Caki2 (cell line): Measurements from ENCODE around the gene SH3GLB2. TPM values are rescaled to one million over a fixed set of nuclear protein-coding genes. Genes with fewer than 3 reads are reported as not detected.

Experiments used
- DNase-seq: peaks from one replicate; pipeline ENCODE4 v3.0.0-alpha.2; 2015; ENCODE audit warnings: low read depth
- in situ Hi-C: cut with HindIII; loops from 2 replicates; pipeline ENCODE4 v1.10.0; 2016; ENCODE audit warnings: low sequenced_read_pairs, low pct_unique_long_range_greater_than_20kb, mixed read lengths
- total RNA-seq: library from RNA; depleted of rRNA; stranded (reverse); fragments of >200 nt; shearing (Covaris generic); gene quantifications from 2 replicates; pipeline ENCODE4 v1.2.3, GENCODE V29; 2014; ENCODE audit warnings: low replicate concordance

SH3GLB2 gene
- total RNA-seq, 1 experiment from 2014 or later: 60.5 TPM

DNA sequence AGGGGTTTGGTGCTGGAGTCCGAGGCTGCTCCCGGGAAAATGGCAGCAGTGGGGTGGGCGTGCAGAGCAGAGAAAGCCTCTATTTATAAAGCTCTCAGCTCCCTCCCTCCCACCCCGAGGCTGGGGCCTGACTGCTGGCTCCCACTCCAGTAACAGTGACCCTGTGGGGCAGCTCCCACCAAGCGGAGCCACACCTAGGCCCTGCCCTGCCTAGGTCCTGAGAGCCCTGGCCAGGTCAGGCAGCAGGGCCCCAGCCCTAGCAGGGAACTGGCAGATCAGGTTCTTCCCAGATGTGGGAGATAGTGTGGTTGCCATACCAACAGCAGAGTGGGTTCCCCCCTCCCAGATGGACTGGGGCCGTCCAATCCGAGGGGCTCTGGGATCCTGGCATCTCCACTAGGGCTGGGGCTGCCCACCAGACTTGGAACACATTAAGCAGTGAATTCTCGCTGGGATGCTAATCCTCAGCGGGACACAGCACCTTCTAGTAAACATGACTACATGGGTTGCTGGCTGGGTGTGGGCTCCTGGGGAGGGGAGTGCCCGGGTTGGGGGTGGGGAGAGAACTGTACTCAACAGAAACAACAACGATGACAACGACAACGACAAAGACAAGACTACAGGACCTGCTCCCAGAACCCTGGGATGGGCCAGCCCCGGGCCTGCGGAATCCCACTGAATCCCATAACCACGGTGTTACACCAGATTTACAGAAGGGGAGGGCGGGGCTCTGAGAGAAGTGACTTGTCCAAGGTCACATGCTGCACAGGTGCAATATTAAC lies 1.5 kb downstream of the SH3GLB2 start:
- in situ Hi-C loops: no loop called here
- no peak for DNase-seq

DNA sequence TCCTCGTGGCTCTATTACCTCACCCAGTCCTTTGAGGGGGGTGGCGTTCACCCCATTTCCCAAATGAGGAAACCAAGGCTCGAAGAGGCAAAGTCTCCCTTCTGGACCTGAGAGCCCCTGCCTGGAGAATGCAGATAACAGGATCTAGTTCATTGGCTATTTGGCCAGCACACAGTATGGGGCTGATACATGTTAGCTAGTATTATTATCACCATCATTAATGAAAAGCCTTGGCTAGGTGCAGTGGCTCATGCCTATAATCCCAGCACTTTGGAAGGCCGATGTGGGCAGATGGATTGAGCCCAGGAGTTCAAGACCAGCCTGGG lies 4.3 kb downstream of the SH3GLB2 start:
- in situ Hi-C loops: no loop called here
- no peak for DNase-seq

DNA sequence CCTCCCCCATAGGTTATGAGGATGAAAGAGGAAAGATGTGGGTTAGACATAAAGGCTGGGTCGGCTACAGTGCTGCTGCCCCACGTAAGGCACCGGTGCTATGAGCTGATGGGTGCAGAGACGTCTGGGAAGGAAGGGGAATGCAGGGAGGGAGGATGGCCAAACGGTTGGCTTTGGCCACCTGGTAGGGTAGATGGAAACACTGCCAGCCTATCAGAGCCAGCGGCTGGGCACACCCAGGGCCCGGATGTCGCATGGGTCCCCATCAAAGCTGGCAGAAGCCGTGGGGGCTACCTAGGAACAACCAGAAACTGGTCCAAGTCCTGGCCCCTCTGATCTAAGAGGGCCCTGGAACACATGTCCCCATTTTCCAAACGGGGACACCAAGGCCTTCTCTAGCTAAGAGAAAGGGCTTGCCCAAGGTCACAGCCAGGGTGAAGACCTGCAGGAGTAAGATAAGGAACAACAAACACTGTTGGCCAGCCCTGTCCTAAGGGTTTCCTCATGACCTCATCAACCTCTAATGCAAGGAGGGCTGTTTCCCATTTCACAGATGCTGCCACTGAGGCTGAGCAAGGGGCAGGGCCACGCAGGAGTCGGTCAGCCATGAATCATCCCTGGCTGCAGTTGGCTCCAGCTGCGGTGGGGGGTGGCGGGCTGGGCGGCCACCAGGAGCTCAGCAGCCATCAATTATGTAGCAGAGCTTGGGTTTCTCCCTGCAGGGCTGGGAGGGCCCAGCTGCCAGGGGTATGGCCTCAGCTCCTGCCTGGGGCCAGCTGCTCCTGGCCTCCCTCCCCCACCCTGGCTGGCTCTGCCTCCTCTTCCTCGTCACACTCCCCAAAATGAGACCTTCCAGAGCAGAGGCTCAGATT lies 4.9 kb downstream of the SH3GLB2 start:
- in situ Hi-C loops: no loop called here
- peak; percentile 63 for DNase-seq

DNA sequence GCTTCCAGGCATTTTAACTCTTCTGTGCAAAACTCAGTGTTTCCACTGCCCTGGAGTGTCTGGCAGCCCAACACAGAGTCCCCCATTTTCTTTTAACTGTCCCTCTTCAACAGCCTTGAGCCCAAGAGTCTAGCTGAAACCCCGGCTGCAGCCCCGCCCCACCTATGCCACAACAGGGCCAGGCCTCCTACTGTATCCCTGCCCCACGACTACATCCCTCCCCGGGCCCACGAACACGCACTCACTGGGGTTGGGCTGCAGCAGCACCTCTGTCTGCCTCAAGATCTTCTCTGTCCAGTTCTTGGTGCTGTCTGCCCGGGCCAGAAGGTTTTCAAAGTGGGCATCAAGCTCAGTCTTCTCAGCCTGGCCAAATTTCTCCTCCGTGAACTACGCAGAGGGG lies 6.1 kb downstream of the SH3GLB2 start:
- in situ Hi-C loops: no loop called here
- no peak for DNase-seq

DNA sequence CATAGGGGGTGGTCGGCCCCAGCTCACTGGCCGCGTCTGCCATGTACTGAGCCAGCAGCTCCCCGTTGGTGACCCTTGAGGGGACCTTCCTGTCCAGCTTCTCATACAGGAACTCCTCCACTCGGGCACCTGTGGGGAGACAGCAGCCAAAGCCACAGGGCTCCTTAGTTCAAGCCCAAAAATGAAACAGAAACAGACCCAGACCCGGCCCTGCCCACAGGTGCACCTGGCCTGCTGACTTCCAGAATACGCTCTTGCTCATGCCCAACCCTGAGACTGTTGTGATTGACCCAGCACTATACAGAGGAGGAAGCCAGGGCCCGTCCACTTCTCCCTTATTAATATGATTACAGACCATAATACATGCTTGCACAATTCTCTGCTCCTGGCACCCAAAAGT lies 7.0 kb downstream of the SH3GLB2 start:
- in situ Hi-C loops: no loop called here
- no peak for DNase-seq

DNA sequence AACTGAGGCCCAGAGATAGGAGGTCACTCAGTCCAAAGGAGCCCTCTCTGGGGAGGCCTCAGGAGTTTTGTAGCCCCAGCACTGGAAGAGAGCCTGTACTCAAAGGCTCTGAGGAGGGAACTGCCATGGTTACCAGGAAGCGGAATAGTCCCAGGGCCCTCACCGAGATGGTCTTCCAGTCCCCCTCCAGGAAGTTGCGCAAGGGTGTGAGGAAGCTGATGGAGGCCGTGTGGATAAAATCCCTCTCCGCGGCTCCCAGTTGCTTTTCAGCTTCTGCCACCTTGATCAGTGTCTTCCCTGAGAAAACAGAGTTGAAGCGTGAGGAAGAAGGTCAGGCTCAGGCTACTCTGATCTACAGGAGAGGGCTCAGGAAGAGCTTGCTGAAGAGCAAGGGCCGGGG lies 13.5 kb downstream of the SH3GLB2 start:
- in situ Hi-C loops: no loop called here

DNA sequence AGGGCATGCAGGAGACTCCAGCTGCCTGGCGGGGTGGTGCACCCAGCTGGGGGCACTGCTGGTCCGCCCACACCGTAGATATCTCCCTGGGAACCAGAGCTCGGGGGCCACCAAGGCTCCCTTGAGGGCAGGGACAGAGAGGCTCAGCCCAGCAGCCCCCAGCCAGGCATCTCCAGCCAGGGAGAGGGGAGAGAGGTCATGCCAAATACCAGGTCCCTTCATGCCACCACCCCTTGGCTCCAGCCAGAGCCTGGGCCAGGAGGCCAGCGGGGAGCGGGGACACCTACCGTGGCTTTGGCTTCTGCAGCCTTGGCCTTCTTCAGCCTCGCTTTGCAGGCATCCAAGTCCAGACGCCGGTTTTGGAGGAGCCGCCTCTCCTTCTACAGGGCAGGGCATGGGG lies 14.0 kb downstream of the SH3GLB2 start:
- in situ Hi-C loops: no loop called here
- no peak for DNase-seq

More for the DNA sequence above, 13.5 kb downstream of the SH3GLB2 start:
- DNase-seq: no peak

DNA sequence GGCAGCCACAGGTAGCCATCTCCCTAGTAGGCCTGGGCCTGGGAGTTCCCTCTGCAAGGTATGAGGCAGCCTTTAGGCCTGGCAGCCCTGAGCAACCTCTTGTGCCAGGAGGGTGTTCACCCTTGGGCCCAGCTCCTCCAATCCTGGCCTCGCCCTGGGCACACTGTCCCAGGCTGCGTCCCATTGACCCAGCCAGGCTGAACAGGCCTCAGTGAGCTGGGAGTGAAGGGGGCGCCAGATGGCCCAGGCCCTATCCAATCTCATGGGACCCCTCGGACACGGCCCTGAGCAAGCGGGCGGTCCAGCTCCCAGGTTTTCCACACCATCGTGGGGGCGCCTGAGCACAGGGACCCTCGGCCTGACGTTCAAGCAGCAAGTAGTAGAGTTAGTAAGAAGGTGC lies 14.5 kb downstream of the SH3GLB2 start:
- DNase-seq: no peak
- in situ Hi-C loops: no loop called here

DNA sequence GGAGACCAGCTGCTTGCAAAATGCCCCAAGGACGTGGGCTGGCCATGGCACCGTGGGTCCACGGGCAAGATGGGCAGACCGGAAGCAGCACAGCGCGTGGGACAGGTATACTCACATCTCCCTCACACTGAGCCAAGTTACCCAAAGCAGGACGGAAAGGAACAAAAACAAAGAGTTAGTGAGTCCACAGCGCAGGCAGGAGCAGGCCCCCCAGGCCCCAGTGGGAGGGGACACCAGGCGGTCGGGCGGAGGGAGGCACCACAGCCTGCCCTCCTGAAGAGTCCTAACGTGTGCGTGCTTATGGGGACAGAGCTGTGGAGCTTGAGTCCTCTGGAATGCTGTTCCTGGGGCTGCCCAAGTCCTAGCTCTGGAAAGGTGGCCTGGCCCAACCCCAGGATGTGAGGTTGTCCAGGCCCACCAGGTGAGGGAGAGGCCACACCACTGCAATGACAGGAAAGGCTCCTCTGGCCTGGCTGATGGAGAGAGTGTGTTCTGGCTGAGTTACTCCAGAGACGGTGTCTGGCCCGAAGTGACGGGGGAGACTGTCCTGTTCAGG lies 15.2 kb downstream of the SH3GLB2 start:
- no peak for DNase-seq
- in situ Hi-C loops: no loop called here

DNA sequence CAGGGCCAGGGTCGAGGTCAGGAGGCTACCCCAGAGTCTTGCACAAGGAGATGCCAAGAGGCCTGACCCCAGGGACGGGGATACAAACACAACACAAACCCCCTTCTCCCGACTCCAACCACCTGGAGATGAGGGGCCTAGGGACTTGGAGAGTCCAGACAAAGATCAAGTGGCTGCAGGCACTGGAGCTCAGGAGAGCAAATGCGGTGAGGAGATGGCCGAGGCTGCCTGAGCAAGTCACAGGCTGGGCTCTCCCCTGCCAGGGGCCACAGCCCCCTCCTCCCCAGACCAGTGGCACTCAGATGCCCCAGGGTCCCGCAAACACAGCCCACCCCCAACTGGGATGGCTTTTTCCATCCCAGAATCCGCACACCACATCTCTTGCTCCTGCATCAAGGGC lies 15.8 kb downstream of the SH3GLB2 start:
- DNase-seq: no peak
- in situ Hi-C loops: no loop called here

DNA sequence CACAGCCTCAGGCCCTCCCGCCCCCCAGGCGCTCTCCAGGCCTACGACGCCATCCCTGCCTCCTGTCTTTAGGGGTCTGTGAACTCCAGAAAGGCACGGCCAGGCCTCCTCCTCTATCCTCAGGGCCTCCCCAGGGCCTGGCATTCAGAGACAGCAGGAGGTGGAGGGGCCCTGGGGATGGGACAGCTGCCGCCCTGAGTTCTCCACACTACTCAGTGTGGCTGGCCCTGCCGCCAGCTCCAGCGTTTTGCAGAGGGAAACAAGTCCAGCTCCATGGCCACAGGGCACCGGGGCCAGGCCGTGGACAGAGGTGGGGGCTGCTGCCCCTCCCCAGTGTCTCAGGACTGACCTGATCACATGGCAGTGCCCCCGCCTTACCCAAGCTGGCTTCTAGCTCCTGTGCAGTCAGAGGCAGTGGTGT lies 16.4 kb downstream of the SH3GLB2 start:
- in situ Hi-C loops: no loop called here
- no peak for DNase-seq

DNA sequence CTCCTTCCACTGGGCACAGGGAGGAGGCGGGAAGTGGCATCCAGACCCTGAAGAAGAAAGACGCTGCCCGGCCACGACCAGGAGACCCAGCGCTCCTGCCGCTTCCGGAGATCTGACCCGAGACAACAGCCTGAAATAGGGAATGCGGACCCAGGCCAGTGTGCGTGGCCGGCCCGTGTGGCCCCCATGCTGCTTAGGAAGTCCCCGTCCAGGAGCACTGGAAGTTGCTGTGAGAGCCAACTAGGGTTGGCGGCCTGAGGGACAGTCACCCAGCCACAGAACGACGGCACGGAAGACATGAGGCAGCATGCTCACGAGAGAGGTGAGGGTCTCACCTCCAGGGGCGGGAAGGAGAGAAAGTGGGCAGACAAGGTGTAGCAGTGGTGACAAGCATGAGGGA lies 17.0 kb downstream of the SH3GLB2 start:
- in situ Hi-C loops: no loop called here
- no peak for DNase-seq

DNA sequence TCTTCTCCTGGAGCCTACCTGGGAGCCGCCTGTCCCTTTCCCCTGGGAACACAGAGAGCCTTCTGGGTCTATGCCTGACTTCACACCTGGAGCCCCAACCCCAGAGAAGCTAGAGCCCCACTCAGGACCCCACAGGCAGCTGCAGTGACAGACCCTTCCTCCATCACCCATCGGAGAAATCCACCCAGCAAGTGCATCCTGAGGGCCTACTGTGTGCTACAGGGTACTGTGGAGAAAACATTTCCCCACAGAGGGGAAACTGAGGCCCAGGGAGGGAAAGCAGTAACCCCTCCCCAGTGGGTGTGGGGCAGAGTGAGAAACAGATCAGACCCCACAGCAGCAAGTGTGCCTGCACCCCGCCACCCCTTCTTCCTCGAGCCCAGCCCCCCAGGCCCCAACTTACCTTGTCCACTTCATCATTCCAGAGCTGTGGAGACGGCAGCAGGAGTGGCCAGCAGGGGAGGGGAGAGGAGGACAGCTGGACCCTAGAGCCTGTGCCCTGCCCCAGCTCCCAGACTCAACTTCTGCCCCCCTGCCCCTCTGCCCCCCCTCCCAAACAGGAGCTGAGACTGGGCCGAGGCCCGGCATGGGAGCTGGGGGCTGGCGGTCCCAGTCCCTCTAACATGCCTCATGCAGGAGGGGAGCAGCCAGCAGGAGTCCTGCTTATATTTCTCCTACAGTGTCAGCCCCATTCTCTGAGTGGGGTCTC lies 17.7 kb downstream of the SH3GLB2 start:
- DNase-seq: no peak
- in situ Hi-C loops: no loop called here

DNA sequence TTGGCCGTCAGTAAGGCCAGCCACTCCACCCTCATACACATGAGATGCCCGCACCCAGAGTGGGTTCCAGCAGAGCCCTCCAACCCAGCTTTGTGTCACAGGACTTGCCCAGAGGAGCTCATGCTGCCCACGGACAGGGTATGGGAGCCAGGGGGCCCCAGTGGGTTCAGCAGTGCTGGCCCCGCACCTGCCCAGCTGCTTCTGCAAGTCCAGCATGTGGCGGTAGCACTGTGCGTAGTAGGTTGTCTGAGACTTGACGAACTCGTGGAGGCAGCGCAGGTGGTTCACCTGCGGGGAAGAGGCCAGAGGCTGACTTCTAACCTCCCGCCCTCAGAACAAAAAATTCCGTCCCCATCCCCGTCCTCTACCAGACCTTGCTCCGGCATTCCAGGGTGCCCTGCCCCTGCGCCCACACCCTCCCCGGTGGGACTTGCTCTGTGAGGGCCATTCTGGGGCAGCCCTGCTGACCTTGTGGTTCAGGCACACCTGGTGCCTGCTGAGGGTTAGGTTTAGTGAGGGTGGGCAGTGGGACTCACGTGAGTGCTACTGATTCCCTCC lies 18.5 kb downstream of the SH3GLB2 start:
- no peak for DNase-seq
- in situ Hi-C loops: no loop called here

DNA sequence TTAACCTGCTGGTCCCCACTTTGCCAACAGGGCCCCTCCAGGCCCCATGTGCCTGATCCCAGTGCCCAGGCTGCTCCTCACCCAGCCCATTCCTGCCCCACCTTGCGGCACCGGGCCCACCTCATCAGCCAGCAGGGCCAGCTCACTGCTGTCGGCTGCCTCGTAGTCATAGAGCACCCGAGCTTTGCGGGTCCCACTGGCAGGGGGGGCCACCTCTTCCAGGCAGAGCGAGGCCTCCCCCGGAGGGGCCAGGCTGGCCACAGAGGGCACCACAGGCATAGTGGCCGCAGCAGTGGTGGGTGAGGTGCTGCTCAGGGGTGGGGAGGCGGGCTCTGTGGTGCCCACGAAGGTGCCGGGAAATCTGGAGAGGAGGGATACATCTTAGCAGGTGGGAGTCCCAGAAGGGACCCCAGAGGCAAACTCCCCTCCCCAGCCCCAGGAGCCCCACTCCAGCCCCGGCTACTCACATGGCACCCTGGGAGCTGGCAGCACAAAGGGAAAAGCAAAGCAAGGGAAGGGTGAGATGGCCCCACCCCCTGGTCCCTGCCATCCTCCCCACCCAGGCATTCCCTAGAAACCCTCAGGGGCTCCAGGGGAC lies 19.0 kb downstream of the SH3GLB2 start:
- in situ Hi-C loops: no loop called here
- no peak for DNase-seq

DNA sequence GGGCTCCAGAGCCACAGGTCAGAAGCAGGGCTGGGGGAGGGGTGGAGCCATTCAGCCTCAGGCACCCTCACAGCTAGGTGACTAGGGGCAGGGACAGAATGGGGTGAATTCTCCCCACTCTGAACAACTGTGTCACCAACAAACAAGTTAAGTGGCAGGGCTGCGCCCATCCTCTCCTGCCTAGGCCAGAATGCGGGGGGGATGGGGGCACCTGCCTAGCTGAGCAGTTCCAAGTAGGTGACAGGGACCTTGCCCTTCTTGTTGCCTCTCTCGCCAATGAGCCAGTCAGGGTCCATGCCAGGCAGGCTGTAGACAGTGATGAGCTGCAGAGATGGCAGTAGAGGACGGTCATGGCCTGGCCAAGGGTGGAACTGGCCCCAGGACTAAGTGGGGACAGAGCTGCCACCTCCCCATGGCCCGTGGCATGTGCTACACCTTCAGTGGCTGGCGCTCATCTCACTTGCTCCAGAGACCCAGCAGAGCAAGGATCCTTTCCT lies 19.6 kb downstream of the SH3GLB2 start:
- in situ Hi-C loops: no loop called here
- DNase-seq: no peak

DNA sequence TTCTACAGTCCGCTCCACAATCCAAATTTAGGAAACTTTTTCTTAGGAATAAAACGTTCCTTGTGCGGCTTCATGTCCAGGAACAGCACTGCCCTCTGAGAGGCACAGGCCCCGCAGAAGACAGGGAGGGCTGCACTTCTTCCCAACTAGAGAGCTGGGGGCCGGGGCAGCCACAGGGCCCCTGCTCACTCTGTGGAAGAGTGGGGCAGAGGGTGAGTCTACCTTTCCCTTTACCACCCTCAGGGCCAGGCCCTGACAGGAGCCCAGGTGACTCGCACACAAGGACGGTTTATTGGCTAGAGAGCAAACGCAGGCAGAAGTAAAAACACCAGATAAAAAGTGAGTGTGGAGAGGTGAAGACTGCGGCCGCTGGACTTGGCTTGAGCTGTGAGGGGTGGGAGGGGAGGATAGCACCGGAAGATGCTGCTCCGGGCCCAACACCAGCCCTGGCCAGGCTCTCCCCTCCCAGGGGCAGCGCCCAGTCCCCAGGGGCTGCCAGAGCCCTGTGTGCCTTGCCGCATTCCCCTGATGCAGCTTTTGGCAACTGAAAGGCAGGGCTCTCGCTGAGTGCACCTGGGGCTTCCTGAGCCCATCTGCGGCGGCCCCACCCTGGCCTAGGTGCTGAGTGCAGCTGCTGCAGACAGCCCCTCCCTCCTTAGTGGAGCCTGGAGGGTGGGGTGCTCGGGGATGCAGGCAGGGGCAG lies 20.2 kb downstream of the SH3GLB2 start:
- in situ Hi-C loops: no loop called here
- DNase-seq: no peak
